ENCODE data around the gene ADGRD1.

DNA sequence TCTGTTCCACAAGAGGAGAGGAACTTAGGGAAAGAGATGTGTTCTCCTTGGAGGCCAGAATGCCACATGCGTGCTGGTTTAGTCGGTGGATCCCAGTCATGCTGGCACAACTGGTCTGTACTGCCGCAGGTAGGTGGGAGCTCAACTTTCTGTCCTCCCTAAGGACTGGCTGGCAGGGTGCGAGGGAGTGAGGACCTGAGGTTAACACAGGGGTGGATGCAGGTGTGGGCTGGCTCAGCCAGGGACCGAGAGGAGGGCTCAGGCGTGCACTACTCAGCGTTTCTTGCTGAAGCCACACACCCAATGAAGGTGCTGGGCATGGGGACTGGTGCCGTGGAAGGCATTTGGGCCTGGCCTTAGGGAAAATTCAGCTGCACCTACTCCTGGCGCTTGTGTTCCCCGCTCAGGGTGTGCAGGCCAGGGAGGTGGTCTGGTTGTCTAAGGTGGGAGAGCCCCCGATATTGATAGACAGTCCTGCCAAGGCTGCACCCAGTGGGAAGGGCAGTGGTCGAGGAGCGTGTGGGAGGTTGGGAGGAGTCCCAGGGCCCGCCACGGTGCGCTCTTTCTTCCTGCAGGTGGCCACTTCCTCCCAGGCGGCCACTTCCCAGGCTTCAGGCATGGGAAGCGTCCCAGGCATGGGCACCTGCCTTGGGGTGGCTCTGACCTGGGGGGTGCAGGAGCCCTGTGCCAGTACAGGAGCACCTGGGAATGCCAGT is 138.4 kb downstream of the ADGRD1 start:
- TF ChIP-seq, protein P1, sequence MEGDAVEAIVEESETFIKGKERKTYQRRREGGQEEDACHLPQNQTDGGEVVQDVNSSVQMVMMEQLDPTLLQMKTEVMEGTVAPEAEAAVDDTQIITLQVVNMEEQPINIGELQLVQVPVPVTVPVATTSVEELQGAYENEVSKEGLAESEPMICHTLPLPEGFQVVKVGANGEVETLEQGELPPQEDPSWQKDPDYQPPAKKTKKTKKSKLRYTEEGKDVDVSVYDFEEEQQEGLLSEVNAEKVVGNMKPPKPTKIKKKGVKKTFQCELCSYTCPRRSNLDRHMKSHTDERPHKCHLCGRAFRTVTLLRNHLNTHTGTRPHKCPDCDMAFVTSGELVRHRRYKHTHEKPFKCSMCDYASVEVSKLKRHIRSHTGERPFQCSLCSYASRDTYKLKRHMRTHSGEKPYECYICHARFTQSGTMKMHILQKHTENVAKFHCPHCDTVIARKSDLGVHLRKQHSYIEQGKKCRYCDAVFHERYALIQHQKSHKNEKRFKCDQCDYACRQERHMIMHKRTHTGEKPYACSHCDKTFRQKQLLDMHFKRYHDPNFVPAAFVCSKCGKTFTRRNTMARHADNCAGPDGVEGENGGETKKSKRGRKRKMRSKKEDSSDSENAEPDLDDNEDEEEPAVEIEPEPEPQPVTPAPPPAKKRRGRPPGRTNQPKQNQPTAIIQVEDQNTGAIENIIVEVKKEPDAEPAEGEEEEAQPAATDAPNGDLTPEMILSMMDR (IDR thresholded peaks at IDR 0.05; ENCODE audit: insufficient read depth, low read length): no peak
- no peak for TF ChIP-seq GABPA (IDR thresholded peaks at IDR 0.05; ENCODE audit: low read depth)
- TF ChIP-seq POLR2AphosphoS5 (IDR thresholded peaks at IDR 0.05; ENCODE audit: low read depth): no peak
- TF ChIP-seq, protein P2, sequence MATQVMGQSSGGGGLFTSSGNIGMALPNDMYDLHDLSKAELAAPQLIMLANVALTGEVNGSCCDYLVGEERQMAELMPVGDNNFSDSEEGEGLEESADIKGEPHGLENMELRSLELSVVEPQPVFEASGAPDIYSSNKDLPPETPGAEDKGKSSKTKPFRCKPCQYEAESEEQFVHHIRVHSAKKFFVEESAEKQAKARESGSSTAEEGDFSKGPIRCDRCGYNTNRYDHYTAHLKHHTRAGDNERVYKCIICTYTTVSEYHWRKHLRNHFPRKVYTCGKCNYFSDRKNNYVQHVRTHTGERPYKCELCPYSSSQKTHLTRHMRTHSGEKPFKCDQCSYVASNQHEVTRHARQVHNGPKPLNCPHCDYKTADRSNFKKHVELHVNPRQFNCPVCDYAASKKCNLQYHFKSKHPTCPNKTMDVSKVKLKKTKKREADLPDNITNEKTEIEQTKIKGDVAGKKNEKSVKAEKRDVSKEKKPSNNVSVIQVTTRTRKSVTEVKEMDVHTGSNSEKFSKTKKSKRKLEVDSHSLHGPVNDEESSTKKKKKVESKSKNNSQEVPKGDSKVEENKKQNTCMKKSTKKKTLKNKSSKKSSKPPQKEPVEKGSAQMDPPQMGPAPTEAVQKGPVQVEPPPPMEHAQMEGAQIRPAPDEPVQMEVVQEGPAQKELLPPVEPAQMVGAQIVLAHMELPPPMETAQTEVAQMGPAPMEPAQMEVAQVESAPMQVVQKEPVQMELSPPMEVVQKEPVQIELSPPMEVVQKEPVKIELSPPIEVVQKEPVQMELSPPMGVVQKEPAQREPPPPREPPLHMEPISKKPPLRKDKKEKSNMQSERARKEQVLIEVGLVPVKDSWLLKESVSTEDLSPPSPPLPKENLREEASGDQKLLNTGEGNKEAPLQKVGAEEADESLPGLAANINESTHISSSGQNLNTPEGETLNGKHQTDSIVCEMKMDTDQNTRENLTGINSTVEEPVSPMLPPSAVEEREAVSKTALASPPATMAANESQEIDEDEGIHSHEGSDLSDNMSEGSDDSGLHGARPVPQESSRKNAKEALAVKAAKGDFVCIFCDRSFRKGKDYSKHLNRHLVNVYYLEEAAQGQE (IDR thresholded peaks at IDR 0.05; ENCODE audit: insufficient replicate concordance, low read depth): no peak
